ENCODE measurements around the gene ZNF638. TPM values are rescaled to one million over a fixed set of nuclear protein-coding genes. Genes with fewer than 3 reads are reported as not detected.

ZNF638 gene
- total and polyA plus RNA-seq, 2 of the 8 experiments (the other 6 are each of a cell fraction or from before 2014, with no cell fraction given) = 45.3 to 143 TPM

DNA sequence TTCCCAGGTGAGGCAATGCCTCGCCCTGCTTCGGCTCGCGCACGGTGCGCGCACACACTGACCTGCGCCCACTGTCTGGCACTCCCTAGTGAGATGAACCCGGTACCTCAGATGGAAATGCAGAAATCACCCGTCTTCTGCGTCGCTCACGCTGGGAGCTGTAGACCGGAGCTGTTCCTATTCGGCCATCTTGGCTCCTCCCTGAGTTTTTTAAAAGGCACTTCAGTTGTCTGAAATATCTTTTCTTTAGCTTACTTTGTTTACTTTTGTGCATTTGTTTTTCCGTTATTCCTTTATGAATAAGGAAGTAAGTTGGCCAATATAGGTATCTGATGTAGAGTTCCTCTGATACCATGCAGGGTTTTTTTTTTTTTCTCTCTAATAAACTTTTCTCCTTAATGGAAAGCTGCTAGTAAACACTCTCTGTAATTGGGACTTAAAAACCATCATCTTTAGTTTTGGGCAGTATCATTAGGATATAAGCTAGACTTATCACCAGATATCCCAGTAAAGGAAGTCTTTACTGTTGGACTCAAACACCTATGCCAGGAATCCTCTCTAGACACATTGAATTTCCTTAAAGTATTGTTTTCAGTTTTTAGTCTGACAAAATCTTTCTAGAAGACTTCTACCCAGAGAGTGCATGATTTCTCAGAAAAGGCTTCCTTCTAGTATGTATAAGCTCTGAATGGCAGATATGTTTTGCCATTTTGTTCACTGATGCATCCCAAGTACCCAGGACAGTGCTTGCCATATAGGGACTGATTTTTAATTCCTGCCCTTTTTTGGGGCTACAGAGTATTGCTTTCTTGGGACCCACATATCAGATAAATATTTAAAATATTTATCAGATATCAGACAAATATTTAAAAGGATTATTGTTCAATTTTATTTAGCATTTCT is 86.0 kb downstream of the ZNF638 start:
- H3K4me2 ChIP-seq (ENCODE audit: insufficient read depth in 1 of 2, low read depth in 2 of 2, low read length in 2 of 2) = peak overlapping the region; percentile 23 to 49; a peak in 3 of 4 replicates
- TF ChIP-seq CTBP2 (IDR thresholded peaks at IDR 0.05; ENCODE audit: borderline replicate concordance, insufficient read depth, insufficient read length, low read length) = no peak
- TF ChIP-seq CBX8 (IDR thresholded peaks at IDR 0.05; ENCODE audit: borderline replicate concordance, low read depth, low read length) = no peak
- no peak for TF ChIP-seq SIN3A (conservative IDR thresholded peaks at IDR 0.05 in 1 of 2, IDR thresholded peaks at IDR 0.05 in 1 of 2; ENCODE audit: low read depth in 1 of 2, low read length in 2 of 2)
- no peak for TF ChIP-seq TEAD4 (IDR thresholded peaks at IDR 0.05; ENCODE audit: low read depth, low read length)
- no peak; the same call in none of the 2 replicates for TF ChIP-seq TAF1 (IDR thresholded peaks at IDR 0.05; ENCODE audit: low read depth, low read length)
- 0 out of 2 replicates have a peak, but pooled peaks have one; percentile 3 for TF ChIP-seq YY1 (IDR thresholded peaks at IDR 0.05; ENCODE audit: low read depth, low read length)
- no peak for TF ChIP-seq KDM5A (IDR thresholded peaks at IDR 0.05; ENCODE audit: low read length)
- no peak for TF ChIP-seq SIRT6 (IDR thresholded peaks at IDR 0.05; ENCODE audit: low read length)
- no peak for TF ChIP-seq SRF (IDR thresholded peaks at IDR 0.05; ENCODE audit: low read depth, low read length)
- TF ChIP-seq POLR2A (IDR thresholded peaks at IDR 0.05; ENCODE audit: control extremely low read depth in 1 of 2, low read depth in 2 of 2, low read length in 2 of 2) = 0 out of 3 replicates have a peak, but pooled peaks of 1 of the 2 experiments have one; percentile 23
- TF ChIP-seq HDAC6 (IDR thresholded peaks at IDR 0.05; ENCODE audit: low read depth, low read length) = no peak

More for the DNA sequence above, 86.0 kb downstream of the ZNF638 start:
- 9% methylated on average over 7 of the region's 16 CpGs; no CpG with 5 or more reads in 1 of the 2 experiments for WGBS, 2 experiments (ENCODE audit: extremely low coverage in 1 of 2, insufficient coverage in 1 of 2, insufficient read length in 1 of 2, insufficient replicate concordance in 2 of 2, low coverage in 1 of 2, low lambda C conversion rate in 2 of 2, missing lambda C conversion rate in 1 of 2)
- H4K20me1 ChIP-seq (replicated peaks in 1 of 2; ENCODE audit: control insufficient read depth in 1 of 2, insufficient read depth in 2 of 2, low read length in 2 of 2) = no peaks in the 10 kb centered on the region
- H4K91ac ChIP-seq (replicated peaks; ENCODE audit: insufficient read length, low read length) = no peak overlapping the region
- no peak overlapping the region for H3K14ac ChIP-seq (ENCODE audit: insufficient read length)
- H3K56ac ChIP-seq (replicated peaks; ENCODE audit: insufficient read length, low read depth, low read length) = no peak overlapping the region
- H3K27ac ChIP-seq (ENCODE audit: low read depth, low read length) = peak overlapping the region; percentile 51; the same call in 1 of the 2 replicates
- FAIRE-seq = no peak
- peaks cover 0 to 20% (median 2%) of the 10 kb centered on the region in 4 experiments; a peak in 5 of 8 replicates for H3K36me3 ChIP-seq (ENCODE audit: control insufficient read depth in 2 of 4, insufficient read depth in 4 of 4, low read length in 3 of 4)
- H3K79me1 ChIP-seq (ENCODE audit: low read depth, low read length) = no peaks in the 10 kb centered on the region
- H4K8ac ChIP-seq (ENCODE audit: extremely low read depth, insufficient read depth, low read length) = no peak overlapping the region
- peaks cover 0 to 4% of the 10 kb centered on the region in 2 experiments; a peak in 2 of 4 replicates for H3K79me2 ChIP-seq (ENCODE audit: control insufficient read depth in 1 of 2, insufficient read depth in 2 of 2, low read length in 2 of 2)
- H3K4ac ChIP-seq (replicated peaks; ENCODE audit: insufficient read length, low read depth, low read length) = no peak overlapping the region
- H3K9ac ChIP-seq (replicated peaks in 1 of 4; ENCODE audit: extremely low read depth in 1 of 4, low read depth in 3 of 4, low read length in 3 of 4) = peak overlapping the region; percentile 8 to 62 (median 31); a peak in 4 of 7 replicates
- H2AK5ac ChIP-seq (ENCODE audit: low read depth, low read length) = no peak overlapping the region
- peak overlapping the region; percentile 64 for H2BK120ac ChIP-seq (replicated peaks; ENCODE audit: low read depth, low read length)
- H3K9me3 ChIP-seq (ENCODE audit: insufficient read depth in 2 of 2, low read depth in 1 of 2, low read length in 1 of 2) = no peaks in the 10 kb centered on the region
- no peaks in the 10 kb centered on the region for H3K27me3 ChIP-seq (replicated peaks in 1 of 4; ENCODE audit: control insufficient read depth in 3 of 4, extremely low read depth in 1 of 4, insufficient read depth in 3 of 4, low read length in 3 of 4)
- H2AFZ ChIP-seq (ENCODE audit: low read length) = no peak overlapping the region
- peak overlapping the region; percentile 29 to 68 (median 43); a peak in 6 of 8 replicates for H3K4me3 ChIP-seq (ENCODE audit: extremely low read depth in 1 of 4, insufficient read depth in 2 of 4, low read depth in 3 of 4, low read length in 4 of 4)
- 0 out of 2 replicates have a peak overlapping the region, but pooled peaks have one; percentile 2 for H3K18ac ChIP-seq (ENCODE audit: extremely low read depth, low read length)
- no peak overlapping the region for H2BK20ac ChIP-seq (ENCODE audit: low read length)
- peak overlapping the region; percentile 83 for H4K5ac ChIP-seq (ENCODE audit: insufficient read length, low read depth, low read length)
- no peak overlapping the region for H3K23ac ChIP-seq (ENCODE audit: insufficient read length)
- H2BK15ac ChIP-seq (ENCODE audit: low read length) = no peak overlapping the region
- DNase-seq (ENCODE audit: low read depth in 1 of 2, low spot score in 2 of 2) = no peak
- H3K4me1 ChIP-seq (replicated peaks in 1 of 4; ENCODE audit: control insufficient read depth in 3 of 4, insufficient read depth in 4 of 4, low read length in 3 of 4) = peaks cover 0 to 3% (median 3%) of the 10 kb centered on the region in 4 experiments; a peak in 2 of 7 replicates
- H2BK12ac ChIP-seq (ENCODE audit: low read depth, low read length) = no peak overlapping the region
- ChIA-PET CTCF (ENCODE audit: partially characterized antibody) (interaction anchor here (0.6 to 1.7 kb wide), 2 partner anchors 95 to 115 kb away, joined by 3 to 5 read pairs; no protein-coding TSS in a partner anchor), POLR2A (ENCODE audit: partially characterized antibody) (interaction anchor here (0.9 to 1.9 kb wide), 6 partner anchors 12 to 141 kb away, joined by 3 to 9 read pairs (median 4); partner anchors contain the start of gene DYSF)
- H3K23me2 ChIP-seq (ENCODE audit: low read depth, low read length) = no peaks in the 10 kb centered on the region
- H2BK5ac ChIP-seq (ENCODE audit: low read depth, low read length) = no peak overlapping the region

Data from H1 (cell line).